Osteocyte (in vitro differentiated cells): ENCODE results near the gene DPEP2. TPM values are rescaled to one million over a fixed set of nuclear protein-coding genes. Genes with fewer than 3 reads are reported as not detected.
"Not testable (repeated sequence)": the region's sequence is repeated elsewhere in the genome, so short reads cannot be mapped to it uniquely, and the experiment has no call there.

Experiments used
- DNase-seq: peaks from one replicate; pipeline ENCODE4 v3.0.0; 2021; ENCODE audit warnings: mixed read lengths; ENCODE audit not compliant: unreplicated experiment; ENCODE audit errors: extremely low spot score
- H3K27ac Mint-ChIP-seq: one replicate; pipeline ENCODE4 v1.8.0; 2021; ENCODE audit warnings: mild to moderate bottlenecking, mixed read lengths; ENCODE audit not compliant: unreplicated experiment
- H3K27me3 Mint-ChIP-seq: one replicate; pipeline ENCODE4 v1.8.0; 2021; ENCODE audit warnings: mixed read lengths; ENCODE audit not compliant: unreplicated experiment
- H3K36me3 Mint-ChIP-seq: one replicate; pipeline ENCODE4 v1.8.0; 2021; ENCODE audit warnings: mixed read lengths; ENCODE audit not compliant: unreplicated experiment
- H3K4me1 Mint-ChIP-seq: one replicate; pipeline ENCODE4 v1.8.0; 2021; ENCODE audit warnings: mixed read lengths; ENCODE audit not compliant: unreplicated experiment
- H3K4me3 Mint-ChIP-seq: one replicate; pipeline ENCODE4 v1.8.0; 2021; ENCODE audit warnings: mild to moderate bottlenecking, moderate library complexity, mixed read lengths; ENCODE audit not compliant: unreplicated experiment
- H3K9me3 Mint-ChIP-seq: one replicate; pipeline ENCODE4 v1.8.0; 2021; ENCODE audit warnings: mixed read lengths; ENCODE audit not compliant: unreplicated experiment
- total RNA-seq: library from RNA; stranded (reverse); gene quantifications from 2 replicates; pipeline ENCODE4 v1.2.1, GENCODE V29; 2021
- TF ChIP-seq, protein P1 (sequence below): fragments of 200-600 bp; sonication (generic); IDR thresholded peaks from 2 replicates; pipeline ENCODE4 v1.5.0; 2021; ENCODE audit warnings: antibody characterized with exemption, mild to moderate bottlenecking, moderate library complexity

The DPEP2 gene
- total RNA-seq, 1 donor from 2014 or later, result not detected

DNA sequence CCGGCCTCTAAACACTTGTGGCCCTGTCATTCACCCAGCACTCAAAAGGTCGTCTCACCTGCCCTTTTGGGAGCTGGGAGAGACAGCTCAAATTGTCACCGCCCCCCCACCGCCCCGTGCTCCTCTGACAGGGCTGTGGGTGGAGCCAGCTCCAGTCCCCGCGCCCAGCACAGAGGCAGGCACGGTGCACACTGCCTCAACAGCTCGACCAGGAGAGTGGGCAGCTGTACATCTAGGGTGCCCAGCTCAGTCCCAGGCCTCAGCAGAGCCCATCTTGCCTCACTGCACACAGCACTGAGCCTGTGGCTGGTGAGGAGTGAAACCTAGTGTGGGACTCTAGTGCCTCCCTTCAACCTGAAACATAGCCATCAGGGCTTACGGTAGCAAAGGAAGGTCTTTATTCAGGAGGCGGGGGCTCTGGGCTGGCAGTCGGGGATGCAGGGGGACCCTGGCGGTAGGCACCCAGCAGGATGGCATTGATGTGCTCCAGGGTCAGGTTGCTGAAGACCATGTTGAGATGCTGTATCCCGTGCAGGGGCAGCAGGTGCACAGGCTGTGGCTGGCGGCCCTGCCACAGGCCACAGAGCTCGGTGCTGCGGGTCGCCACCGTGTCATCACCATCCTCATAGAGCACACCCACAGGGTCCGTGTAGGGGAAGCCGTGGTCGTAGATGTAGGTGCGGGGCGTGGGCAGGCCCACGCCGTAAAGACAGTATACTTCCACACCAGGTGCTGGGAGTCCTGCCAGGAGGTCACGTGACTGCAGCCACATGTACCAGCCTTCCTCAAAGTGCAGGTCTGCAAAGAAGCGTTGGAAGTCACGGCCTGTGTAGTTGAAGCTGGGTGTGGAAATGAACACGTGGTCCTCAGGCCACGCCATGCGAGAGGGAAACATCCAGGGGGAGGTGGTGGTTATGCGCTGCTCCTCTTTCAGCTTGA lies 59.5 kb downstream of the DPEP2 start:
- DNase-seq, result no peak

GRCh38 chr16:67937713-67938112 lies 61.6 kb downstream of the DPEP2 start:
- H3K4me3 Mint-ChIP-seq, result peak overlapping the region; percentile 98
- H3K36me3 Mint-ChIP-seq, H3K9me3 Mint-ChIP-seq, DNase-seq, H3K27me3 Mint-ChIP-seq: not testable (repeated sequence)
- peaks cover 18% of the 10 kb centered on the region for H3K4me1 Mint-ChIP-seq
- H3K27ac Mint-ChIP-seq, result peak overlapping the region; percentile 98

More for the DNA sequence above, 59.5 kb downstream of the DPEP2 start:
- peaks cover 18% of the 10 kb centered on the region for H3K4me1 Mint-ChIP-seq
- no peaks in the 10 kb centered on the region for H3K27me3 Mint-ChIP-seq
- H3K4me3 Mint-ChIP-seq, result no peak overlapping the region
- TF ChIP-seq, protein P1, sequence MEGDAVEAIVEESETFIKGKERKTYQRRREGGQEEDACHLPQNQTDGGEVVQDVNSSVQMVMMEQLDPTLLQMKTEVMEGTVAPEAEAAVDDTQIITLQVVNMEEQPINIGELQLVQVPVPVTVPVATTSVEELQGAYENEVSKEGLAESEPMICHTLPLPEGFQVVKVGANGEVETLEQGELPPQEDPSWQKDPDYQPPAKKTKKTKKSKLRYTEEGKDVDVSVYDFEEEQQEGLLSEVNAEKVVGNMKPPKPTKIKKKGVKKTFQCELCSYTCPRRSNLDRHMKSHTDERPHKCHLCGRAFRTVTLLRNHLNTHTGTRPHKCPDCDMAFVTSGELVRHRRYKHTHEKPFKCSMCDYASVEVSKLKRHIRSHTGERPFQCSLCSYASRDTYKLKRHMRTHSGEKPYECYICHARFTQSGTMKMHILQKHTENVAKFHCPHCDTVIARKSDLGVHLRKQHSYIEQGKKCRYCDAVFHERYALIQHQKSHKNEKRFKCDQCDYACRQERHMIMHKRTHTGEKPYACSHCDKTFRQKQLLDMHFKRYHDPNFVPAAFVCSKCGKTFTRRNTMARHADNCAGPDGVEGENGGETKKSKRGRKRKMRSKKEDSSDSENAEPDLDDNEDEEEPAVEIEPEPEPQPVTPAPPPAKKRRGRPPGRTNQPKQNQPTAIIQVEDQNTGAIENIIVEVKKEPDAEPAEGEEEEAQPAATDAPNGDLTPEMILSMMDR, result no peak
- peaks cover 2% of the 10 kb centered on the region for H3K36me3 Mint-ChIP-seq
- no peak overlapping the region for H3K27ac Mint-ChIP-seq
- no peaks in the 10 kb centered on the region for H3K9me3 Mint-ChIP-seq

Other genes starting within 250 kb of the DPEP2 start
- gene RANBP10, start 192.9 kb downstream of the DPEP2 start, total RNA-seq, result 18.9 and 19.5 TPM in 2 replicates
- gene TSNAXIP1, start 192.6 kb downstream of the DPEP2 start, total RNA-seq, result 3.6 and 4.1 TPM in 2 replicates
- 29.5 and 30.0 TPM in 2 replicates for gene THAP11, start 157.2 kb downstream of the DPEP2 start, total RNA-seq
- gene NUTF2, start 152.6 kb downstream of the DPEP2 start, total RNA-seq, result 121 and 125 TPM in 2 replicates
- 46.3 and 51.2 TPM in 2 replicates for gene CENPT, start 151.8 kb downstream of the DPEP2 start, total RNA-seq
- 68.2 and 75.4 TPM in 2 replicates for gene EDC4, start 126.4 kb downstream of the DPEP2 start, total RNA-seq
- gene NRN1L, start 114.6 kb downstream of the DPEP2 start, total RNA-seq, result 1.4 and 1.5 TPM in 2 replicates
- 43.9 and 45.5 TPM in 2 replicates for gene PSKH1, start 106.2 kb downstream of the DPEP2 start, total RNA-seq
- gene CTRL, start 67.6 kb downstream of the DPEP2 start, total RNA-seq, result 0.39 and 0.91 TPM in 2 replicates
- 58.3 and 59.0 TPM in 2 replicates for gene PSMB10, start 62.6 kb downstream of the DPEP2 start, total RNA-seq
- 35.3 and 36.9 TPM in 2 replicates for gene LCAT, start 55.4 kb downstream of the DPEP2 start, total RNA-seq
- 90.7 and 91.6 TPM in 2 replicates for gene SLC12A4, start 30.8 kb downstream of the DPEP2 start, total RNA-seq
- not detected in 2 replicates for gene DPEP3, start 19.0 kb downstream of the DPEP2 start, total RNA-seq
- gene DPEP2NB, start 16.4 kb upstream of the DPEP2 start, total RNA-seq, result not detected in 2 replicates
- 7.5 and 8.8 TPM in 2 replicates for gene DDX28, start 23.7 kb upstream of the DPEP2 start, total RNA-seq
- gene DUS2, start 23.8 kb upstream of the DPEP2 start, total RNA-seq, result 13.6 and 17.2 TPM in 2 replicates
- gene NFATC3, start 85.9 kb upstream of the DPEP2 start, total RNA-seq, result 42.0 and 42.3 TPM in 2 replicates
- gene ESRP2, start 236.6 kb upstream of the DPEP2 start, total RNA-seq, result 0.16 and 0.24 TPM in 2 replicates
- 25.9 and 27.9 TPM in 2 replicates for gene PLA2G15, start 245.9 kb upstream of the DPEP2 start, total RNA-seq